GM18517 (cell line): ENCODE data around the gene CDC42BPB.

Source experiments
- ATAC-seq: cut with Tn5 transposase; IDR thresholded peaks from one replicate; pipeline ENCODE4 v1.9.1; 2021; ENCODE audit warnings: mild to moderate bottlenecking, moderate library complexity; ENCODE audit not compliant: unreplicated experiment

Gene CDC42BPB

DNA sequence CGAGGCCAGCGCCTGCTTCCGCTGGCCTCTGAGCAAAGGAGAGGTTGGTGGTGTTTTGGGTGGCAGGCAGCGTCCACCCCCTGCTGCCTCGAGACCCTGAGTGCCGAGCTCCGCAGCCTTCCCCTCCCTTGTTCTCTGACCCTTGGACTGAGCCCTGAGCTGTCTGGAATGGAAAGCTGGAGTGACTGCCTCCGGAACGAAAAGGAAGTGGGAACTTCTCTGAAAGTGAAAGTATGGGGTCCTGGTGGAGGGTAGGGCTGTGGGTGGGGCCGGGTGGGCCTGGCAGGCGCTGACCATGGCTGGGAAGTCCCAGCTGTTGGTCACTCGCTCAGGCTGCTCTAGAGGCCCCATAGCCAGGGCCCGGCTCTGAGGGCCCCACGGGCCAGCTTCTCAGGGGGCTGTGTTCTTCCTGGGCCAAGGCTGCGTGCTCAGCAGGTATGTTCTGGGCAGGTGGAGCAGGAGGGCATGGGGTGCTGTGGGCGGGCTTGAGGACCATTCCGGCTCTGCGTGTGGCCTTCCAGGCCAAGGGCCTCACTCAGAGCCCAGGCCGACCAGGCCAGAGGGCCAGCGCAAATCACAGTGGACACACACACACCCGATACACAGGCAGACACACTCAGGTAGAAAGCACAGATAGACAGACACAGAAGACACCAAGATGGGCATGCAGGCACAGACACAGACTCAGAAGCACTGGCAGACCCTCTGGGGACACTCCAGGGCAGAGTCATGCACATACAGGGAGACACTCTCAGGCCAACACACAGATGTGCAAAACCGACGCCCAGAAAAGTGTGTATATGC is 37.3 kb upstream of the CDC42BPB start, which contains the start of gene EXOC3L4:
Gene EXOC3L4 (plus strand): TSS at position 320 of the 804 bp plus-strand sequence. CDS start 5,495 bp downstream, outside the sequence.
- no peak for ATAC-seq

DNA sequence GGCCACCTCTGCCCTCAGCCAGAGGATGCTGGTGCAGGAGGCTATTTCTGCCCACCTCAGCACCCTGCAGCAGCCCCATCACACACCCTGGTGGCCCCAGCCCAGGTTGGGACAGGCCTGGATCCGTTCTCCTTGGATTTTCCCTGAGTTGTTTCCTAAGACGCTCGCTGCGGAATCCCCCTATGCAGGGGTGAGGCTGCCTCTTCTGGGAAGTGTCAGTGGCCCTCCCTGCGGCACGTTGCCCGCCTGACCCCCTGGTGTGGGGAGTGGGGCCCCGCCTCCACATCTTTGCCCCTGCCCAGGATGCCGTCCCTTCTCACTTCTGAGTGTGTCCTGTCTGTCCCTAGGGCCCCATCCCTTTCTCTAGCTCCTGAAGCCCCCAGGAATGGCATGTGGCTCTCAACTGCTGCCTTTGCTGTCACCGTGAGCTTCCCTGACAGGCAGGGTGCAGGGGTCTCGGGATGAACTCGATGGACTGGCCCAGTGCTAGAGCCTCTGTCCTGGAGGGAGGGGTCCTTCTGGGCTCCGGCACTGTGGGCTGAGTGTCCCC is 36.6 kb upstream of the CDC42BPB start:
- no peak for ATAC-seq

DNA sequence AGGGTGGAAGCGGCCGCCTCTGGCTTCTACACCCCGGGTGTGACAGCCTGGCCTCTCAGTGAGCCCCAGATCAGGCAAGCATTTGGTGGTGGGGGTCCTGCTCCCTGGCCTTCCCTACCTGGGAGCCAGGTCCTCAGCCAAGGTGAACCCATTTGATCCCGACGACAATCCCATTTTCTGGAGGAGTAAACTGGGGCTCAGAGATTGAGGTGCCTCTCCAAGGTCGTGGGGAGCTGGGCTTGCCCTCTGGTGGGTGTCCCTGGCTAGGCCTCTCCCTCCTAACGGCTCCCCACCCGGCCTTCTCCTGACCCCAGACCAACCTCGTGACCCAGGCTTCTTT is 34.5 kb upstream of the CDC42BPB start:
- no peak for ATAC-seq

DNA sequence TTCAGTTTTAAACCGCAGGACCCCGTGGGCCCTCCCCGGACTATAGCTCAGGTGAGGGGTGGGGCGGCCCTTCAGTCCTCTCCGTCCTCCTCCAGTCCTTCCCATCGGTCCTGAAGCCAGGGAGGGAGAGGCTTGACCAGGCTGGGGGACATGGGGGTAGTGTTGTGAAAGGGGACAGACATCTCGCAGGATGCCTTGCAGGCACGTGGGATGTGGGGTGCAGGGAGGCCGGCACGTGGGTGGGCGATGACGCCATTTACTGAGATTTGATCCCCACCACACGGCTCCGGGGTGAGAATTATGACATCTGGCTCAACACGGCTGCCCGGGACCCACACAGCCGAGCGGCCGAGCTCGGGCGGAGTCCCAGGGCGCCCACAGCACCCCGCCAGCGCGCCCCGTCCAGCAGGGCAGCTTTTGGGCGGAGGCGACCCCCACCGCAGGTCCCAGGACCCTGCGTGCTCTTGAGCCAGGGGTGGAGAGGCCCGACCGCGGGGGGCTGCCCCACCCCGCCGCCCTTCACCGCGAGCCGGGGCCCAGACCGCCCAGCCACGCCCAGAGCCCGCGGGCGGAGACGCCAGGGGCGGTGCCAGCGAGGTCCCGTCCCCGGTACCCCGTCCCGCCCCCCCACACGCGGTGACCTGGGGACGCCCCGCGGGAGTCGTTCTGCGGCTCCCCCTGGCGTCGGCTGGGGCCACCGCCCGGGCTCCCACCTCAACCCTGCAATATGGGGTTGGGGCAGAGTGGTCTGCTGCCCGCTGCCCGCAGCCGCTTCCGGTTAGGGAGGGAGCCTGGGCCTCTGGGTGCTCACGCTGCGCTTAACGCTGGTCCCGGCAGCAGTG is 33.9 kb upstream of the CDC42BPB start:
- ATAC-seq: no peak

DNA sequence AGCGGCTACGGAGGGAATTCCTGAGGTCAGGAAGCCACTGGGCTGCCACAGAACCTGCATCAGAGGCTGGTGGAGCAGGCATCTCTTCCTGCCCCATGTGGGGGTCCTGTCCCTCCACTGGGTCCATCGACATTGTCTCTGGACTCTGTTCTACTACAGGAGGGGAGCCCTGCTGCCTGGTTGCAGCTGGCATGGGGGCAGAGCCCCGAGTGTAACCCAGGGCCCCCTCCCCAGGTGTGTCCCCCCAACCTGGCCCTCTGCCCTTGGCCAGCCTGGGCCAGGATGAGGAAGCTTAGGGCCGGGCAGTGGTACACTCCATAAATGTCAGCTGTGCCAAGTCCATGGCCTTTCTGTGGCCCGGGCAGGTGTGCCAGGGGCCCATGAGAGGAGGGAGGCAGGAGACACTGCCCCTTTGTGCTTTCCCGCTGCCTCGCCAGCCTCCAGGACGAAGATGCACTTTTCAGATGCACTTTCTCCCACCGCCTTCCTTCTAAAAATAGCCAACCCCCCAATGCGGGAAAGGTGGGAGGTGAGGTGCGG is 33.2 kb upstream of the CDC42BPB start:
- ATAC-seq: no peak

DNA sequence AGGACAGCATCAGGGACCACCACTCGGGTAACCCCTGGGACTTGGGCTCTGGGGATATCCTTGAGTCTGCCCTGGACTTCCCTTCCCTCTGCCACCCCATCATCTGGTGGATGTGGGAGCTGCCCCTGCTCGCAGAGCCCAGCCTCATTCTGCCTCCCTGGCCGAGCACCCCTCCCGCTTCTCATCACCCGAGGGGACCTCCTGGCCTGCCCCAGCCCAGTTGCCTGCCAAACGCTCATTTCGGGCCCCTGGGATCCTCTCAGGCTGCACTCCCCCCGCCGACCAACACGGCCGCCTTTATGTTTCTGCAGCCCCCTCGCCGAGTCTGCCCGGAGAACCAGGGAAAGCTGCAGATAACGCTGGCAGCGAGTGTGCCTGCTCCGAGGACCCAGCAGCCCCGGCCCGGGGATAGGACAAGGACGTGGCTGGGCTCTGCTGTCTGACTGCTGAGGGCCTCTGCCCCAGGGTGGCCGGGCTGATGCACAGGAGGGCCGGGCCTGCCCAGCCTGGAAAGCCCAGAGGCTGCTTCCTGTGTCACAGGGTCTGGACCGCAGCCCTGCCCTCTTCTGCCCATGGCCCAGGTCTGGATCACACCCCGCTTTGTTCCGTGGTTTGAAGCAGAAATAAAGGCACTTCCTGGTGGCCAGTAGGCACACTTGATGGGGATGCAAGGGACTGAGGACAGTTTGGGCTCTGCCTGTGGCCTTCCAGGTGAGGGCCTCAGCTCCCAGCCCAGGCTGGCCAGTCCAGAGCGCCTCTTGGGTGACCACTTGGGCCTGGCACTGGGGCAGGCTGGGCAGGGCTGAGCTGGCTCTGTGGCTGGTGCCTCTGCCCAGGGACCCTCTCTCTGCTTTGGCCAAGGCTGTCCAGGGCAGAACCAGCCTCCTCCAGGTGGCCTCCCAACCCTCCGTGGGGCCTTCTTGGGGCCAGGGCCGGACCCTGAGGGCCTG is 32.3 kb upstream of the CDC42BPB start:
- ATAC-seq: no peak

DNA sequence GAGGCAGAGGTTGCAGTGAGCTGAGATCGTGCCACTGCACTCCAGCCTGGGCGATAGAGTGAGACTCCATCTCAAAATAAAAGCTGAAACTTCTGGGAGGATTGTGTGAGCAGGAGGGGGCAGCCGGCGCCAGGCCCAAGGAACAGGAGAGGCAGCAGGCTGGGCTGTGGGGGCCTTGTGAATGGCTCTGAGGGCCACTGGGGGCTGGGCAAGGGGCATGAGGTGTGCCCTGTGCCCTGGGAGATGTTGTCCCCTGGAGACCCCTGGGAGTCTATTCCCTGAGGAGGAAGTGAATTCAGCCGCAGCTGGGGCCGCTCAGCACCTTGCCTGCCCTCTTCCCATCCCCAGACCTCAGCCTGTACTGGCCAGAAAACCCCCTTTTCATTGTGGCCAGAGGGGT is 31.6 kb upstream of the CDC42BPB start:
- no peak for ATAC-seq

DNA sequence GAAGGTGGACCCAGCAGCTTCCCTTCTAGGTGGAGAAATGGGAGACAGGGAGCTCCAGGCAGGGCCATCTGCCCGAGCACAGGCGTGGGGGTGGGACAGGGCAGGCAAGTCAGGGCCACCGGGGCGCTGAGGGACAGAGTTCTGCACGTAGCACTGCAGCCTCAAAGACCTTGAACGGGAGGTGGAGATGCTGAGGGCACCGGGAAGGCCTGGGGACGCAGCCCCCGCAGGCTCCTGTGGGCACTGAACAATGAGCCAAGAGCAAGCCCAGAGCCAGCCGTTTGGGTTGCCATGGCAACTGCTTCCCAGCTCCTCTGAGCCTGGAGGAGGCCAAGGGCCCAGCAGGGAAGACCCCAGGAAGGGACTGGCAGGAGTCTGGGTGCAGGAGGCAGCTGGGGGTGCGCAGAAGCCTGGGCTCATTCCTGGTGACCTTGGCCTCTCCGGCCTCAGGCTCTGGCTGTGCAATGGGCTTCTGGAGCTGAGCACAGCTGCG is 30.0 kb upstream of the CDC42BPB start:
- no peak for ATAC-seq

DNA sequence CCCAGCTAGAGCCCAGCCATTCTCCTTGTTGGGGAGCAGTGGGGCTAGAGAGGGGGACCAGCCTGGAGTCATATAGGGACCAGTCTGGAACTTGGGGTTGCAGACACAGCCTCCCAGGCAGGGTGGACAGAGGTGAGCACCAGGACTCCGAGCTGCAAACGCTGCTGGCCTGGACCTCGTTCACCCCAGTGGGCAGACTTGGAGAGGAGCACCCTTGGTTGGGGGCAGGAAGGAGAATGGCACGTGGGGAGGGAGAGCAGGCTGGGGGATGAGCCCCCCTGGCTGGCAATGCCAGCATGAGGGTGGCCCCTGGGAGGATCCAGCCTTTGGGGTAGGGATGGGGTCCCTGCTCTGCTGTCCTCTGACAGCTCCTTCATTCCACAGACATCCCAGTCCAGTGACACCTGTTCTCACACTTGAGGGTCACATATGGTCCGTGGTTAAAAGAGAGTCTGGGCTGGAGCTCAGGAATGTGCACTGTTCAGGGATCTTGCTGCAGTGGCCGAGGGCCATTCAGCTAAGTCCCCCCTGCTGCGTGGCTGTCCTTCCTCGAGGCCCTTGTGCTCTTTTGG is 29.5 kb upstream of the CDC42BPB start:
- no peak for ATAC-seq

DNA sequence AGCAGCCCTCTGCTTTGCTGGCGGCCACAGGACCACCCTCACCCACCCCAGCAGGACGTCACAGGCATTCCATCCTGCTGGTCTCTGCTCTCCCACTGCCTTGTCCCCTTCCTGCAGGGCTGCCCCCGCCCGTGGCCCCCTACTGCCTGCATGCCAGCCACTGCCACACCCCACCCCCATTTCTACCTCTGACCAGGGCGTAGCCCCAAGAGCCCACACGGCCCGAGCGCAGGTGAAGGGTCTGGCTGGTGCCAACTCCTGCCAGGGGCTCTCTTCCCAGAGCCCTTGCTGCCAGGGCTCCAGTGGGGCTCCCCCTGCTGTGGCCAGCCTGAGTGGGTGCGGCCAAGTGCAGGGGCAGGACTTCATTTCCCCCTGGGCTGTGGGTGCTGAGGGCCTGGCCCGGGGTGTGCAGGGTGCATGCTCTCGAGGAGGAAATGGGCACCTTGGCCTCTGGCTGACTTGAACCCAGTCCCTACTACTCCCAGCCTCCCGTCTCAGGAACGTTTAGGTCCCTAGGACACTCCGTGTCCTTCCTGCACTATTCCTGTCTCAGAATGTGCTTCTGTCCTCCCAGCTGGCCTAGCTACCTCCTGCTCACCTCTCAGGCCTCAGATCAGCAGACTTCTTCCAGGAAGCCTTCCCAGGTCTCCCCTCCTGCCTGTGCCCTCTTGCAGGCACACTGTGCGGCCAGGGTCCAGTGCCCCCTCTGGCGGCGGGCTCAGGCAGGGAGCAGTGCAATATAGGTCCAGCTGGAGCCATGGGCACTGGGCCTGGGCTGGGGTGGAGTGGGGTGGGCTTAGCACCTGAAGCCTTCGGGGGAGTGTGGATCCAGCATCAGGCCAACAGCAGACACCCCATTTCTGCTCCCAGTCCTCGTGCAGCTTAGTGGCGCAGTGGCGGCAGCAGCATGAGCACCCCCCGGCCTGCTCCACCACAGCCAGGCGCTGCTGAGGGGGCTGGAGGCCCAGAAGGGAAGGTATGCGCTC is 28.1 kb upstream of the CDC42BPB start:
- no peak for ATAC-seq

DNA sequence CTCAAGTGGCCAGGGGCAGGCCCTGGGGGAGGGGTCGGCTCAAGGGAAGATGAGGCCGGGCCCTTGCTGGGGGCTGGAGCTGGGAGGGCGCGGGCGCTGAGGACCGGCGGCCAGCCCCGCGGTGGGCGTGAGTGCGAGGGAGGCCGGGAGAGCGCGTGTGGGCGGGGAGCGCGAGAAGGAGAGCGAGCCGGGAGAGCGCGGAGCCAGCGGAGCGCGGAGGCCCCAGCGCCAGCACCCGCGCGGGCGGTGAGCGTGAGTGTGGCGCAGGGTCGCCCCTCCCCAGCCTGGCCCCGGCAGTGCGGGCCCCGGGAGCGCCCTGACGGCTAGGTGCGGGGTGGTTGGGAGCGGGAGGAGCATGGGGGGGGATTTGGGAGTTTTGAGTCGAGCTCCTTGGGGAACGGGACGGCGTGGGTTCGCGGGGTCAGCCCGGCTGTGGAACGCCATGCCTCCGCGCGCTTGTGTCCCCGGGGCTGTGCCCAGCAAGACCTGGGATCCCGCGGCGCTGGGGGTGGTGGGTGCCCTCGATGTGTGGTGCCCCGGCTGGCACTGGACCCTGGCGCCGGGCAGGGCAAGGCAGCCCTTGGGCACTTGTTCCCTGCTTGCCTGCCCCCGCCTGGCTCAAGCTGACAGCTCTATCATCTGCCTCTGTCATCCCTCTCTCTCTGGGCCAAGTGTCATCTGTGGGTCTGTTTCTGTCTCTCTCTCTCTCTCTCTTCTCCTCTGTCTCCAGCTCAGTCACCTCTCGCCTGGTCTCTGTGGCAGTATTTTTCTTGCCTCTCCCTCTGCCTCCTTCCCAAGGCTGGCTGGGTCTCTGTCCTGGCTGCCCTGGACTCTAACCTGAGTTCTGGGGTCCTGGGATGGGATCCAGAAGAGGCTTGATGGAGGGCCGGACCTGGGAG is 26.9 kb upstream of the CDC42BPB start, which contains the start of gene LBHD2:
Gene LBHD2 (plus strand): TSS at position 190 of the 899 bp plus-strand sequence. CDS start 1,803 bp downstream, outside the sequence.
- ATAC-seq: no peak

DNA sequence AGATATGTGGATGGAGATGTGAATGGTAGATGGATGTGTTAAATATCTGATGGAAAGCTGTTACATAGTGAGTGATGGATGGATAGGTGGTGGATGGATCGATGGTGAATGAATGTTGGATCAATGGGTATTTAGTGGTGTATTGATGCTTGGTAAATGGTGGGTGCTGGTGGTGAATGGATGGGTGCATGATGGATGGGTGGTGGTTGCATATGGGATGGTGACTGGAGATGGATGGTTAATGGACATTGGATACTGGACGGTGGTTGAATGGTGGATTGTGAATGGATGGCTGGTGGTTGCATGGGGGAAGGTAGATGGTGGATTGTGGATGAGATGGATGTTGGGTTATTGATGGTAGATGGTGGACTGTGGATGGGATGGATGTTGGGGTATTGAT is 24.6 kb upstream of the CDC42BPB start:
- ATAC-seq: no peak

DNA sequence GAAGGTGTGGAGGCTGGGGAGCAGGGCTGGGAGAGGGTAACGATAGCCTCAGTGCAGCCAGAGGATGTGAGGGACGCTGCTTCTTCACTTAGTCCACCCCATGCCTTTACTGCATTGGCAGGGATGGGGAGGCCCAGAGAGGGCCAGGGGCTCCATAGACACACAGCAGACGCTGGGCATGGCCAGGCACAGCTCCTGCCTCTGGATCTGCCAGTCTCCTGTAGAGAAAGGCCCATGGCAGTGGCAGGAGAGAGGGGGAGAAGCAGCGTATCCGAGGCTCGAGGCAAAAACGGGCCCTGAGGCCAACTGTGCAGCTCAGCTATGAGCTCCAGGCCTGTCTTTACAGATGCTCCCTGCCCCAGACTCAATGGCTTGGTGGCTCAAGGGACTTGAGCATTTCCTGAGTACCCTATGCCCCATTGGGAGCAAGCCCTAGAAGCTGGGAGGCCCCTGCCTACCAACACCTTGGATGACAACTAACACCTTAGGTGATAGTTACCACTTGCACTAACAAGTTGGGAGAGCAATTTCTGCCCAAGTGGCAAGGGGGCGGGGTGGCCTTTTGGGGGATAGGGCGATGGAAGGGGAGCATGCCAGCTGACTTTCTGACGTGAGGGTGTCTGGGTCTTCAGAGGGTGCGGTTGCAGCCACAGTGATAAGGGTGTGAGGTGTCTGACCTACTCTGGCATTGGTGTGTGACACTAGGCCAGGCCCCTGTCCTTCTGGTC is 21.7 kb upstream of the CDC42BPB start:
- no peak for ATAC-seq

DNA sequence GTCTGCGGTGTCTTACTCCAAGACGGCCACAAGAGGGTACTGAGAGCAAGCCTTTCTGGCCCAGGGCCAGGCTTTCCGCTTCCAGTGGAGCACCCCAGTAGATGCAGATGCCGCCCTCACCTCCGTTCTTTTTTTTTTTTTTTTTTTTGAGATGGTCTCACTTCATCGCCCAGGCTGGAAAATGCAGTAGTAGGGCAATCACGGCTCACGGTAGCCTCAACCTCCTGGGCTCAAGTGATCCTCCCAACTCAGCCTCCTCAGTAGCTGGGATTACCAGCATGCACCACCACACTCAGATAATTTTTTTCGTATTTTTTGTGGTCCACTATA is 21.0 kb upstream of the CDC42BPB start:
- ATAC-seq: no peak

DNA sequence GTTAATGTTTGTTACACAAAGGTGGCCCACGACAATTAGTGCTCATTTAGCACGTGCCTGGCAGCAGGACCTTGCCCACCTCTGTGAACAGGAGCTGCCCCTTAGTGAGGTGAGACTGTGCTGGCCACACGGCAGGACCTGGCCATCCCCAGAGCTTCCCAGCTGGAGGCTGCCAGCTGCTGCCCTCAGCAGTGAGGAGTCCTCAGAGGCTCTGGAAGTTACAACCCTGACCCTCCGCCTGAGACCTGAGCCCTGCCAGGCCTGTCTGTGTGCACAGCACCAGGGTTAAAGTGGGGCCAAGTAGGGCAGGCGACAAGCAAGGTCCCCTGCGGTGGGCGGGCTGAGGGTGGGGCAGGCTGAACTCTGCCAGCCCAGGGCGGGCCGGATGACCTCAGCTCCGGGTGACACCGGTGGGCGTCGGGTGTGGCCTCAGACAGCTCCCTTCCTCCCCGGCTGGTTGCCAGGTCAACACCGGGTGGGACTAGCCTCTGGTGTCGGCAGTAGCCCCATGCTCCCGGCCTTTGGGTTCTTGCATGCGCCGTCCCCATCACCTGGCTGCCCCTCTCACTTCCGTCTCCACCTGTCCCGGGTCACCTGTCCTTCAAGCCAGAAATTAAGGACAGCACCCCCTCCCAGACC is 17.5 kb upstream of the CDC42BPB start:
- no peak for ATAC-seq

DNA sequence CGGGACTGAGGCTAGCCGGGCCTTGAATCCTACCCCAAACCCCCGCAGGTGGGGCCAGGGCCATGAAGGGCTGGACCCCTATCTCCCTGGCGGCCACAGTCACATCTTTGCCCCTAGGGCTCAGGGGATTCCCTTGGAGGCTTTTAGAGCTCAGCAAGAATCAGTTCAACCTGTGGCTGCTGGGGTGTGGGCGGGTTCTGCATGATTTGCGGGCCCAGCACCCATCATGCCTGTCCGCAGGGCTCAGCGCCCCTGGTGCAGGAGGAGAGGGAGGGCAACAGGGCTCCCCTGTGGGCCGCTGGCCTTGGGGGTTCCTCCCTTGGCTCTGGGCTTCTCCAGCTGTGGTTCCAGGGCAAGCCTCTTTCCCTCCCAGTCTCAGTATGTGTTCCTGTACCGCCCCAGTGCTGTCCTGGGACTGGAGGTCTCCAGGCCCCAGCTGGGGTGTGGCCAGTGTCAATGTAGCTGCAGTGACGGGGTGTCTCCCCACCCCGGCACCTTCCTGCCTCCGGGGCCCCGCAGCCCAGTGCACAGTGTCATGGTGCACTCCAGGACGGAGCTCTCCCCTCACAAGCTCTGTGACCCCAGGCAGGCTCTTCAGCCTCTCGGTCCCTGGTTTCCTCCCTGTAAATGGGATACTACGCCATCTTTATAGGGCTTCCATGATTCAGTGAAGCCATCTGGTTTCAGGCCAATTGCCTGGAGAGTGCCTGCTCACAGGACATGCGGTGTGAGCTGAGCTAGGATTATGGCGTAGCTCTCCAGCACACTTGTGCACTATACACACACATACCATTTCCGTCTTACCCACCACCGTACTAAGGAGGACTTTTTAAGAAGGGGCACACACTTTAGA is 16.8 kb upstream of the CDC42BPB start:
- no peak for ATAC-seq
